Pons (tissue), 1 donor: ENCODE results near the gene C17orf50.
A peak's percentile ranks its signal among the peaks of the same experiment; 100 is the strongest.

Experiments used
- DNase-seq: peaks from one replicate; pipeline ENCODE4 v3.0.0-alpha.2; 2016; ENCODE audit warnings: low spot score

Gene C17orf50

GRCh38 chr17:35760587-35760986, at the start of gene C17orf50:
C17orf50 (plus strand) TSS chr17:35760887; CDS start chr17:35760942, 55 bp downstream.
- DNase-seq: no peak

- DNase-seq: no peak
These were observed 49.7 kb upstream of the C17orf50 start for GRCh38 chr17:35710950-35711349.

DNA sequence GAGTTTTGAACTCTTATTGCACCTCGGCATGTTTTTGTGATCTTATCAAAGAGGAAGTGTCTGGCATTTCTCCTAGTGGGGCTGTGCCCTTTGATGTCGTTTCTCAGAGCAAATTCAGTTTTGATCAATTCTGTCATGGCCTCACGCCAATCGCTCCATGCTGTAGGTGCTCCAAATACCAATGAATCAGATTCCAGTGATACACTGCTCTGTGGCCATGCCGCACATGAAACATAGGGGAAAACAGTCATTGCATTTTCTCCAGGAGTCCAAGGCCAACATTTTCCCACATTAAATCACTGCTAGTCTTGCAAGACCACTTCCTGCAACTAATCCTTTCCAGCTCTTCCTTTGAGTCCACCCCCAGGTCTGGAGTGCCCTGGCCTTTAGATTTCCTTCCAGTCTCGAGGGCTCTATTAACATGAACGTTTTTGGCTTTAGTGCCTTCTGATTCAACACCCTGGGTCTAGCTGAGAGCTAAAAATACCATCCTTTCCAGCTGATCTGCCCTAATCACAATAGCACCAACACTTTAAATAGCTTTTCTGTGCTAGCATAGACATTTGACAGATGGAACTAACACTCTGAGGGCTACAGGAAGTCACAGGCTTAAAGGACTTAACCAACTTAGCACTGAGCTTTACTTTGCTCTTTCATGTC, 47.5 kb upstream of the C17orf50 start:
- peak; percentile 15 for DNase-seq

- DNase-seq: no peak
These were observed 45.7 kb upstream of the C17orf50 start for GRCh38 chr17:35714988-35715387.

DNA sequence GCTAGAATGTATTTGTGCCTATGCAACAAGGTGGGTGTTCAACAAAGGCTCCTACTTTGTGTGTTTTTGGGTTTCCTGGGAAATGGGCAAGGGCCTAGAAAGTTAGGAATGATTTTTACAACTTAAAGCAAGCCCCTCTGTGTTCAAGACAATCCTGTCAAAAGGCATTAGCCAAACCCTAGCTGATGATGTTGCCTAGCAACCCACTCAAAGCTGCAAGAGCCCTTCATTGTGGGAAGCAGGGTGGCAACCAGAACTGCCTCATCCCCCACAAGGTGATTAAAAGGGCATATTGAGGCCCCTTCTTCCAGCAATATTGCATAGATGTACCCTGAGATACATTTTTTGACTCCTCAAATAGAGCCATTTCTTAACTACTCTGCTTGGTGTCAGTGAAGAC, 45.3 kb upstream of the C17orf50 start:
- no peak for DNase-seq

- no peak for DNase-seq
These were observed 44.5 kb upstream of the C17orf50 start for GRCh38 chr17:35716173-35716572.

DNA sequence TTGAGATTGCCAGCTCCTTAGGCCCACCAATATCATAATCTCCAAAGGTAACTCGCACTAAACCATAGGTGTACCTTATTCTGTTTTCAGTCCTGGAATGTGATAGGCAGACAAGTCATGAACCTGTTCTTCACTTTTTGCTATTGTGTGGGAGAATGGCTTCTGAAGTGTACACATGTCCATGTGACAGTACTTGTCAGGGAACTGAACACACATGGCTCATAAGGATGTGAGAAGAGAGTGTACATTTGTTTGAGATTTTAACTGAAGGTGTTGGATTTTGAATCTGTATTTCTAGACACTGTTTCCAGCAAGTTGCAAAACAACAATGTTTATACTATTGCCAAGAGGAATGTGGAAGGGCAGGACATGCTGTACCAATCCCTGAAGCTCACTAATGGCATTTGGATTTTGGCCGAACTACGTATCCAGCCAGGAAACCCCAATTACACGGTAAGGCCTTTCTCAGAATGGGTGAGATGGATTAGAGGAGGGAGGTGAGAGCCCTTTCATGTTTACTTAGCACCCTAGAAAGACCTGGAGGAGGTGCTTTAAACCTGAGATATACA, 43.7 kb upstream of the C17orf50 start:
- DNase-seq: no peak

DNA sequence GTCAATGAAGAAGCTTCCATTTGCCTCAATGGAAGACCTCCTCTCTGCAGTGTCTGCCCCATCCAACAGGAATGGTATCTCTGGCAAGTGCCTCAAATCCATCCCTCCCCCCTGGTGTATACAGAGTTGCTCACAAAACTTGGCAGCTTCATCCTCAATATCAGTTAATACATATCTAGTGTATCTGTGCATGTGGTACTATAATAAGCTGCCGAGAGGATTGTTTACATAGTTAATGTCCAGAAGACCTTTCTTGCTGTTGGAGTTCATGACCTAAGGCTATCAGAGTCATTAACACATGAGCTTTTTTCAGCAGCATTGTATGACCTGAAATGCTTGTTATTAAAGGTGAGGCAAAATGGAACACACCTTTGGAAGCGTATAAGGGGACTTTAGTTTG, 43.2 kb upstream of the C17orf50 start:
- no peak for DNase-seq

DNA sequence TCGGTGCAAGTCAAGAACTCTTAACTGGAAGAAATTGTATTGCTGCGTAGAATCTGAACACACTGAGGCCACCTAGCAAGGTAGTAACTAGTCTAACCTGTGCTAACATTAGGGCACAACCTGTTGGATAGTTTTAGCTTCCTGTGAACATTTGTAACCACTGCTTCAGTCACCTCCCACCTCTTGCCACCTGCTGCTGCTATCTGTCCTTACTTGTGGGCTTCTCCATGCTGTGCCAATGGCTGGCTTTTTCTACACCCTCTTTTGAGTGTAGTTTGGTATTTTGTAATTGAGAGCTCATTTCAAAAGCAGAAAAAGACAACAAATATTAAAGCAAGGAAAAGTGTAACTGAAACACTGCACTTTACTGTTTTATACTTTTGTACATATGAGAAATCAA, 37.0 kb upstream of the C17orf50 start:
- no peak for DNase-seq

- DNase-seq: no peak
These were observed 35.6 kb upstream of the C17orf50 start for GRCh38 chr17:35725058-35725457.

GRCh38 chr17:35725802-35726126, 34.9 kb upstream of the C17orf50 start:
- DNase-seq: no peak

DNA sequence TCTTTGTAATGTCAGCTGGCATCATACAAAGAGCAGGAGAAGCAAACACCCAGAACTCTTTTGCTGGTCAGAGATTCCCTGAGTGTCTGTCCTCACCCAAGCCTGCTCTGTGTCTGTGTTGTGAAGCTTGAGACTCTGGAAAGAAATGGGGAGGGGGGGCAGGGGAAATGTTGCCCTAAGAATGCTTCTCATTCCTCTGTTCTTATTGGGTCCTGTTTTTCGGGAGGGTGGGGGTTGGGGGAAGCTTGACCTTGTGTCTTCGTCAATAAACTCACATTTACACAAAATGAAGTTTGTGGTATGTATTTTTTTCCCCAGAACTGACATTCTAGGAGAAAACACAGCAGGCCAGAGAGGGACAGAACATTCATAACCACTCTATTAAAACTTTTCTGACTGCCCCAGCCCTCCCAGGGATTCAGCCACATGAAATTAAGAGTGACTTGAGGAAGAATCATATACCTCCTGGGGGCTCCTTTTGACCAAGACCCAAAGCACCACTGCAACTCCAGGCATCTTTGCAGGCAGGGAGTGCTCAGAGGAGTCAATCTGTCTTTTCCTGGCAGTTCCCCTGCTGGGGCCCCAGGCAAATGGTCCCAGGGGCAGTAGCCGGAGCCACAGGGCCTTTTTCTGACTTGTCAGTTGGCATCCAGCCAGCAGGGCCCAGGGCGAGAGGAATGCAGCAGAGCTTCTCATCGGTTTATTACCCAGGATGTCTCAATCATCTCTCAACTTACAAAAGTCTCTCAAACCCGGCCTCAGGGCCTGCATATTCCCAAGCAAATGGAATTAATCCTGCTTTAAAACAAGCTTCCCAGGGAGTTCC, 34.3 kb upstream of the C17orf50 start:
- DNase-seq: no peak

- DNase-seq: no peak
These were observed 33.7 kb upstream of the C17orf50 start for GRCh38 chr17:35726953-35727460.

GRCh38 chr17:35727635-35728034, 33.1 kb upstream of the C17orf50 start:
- no peak for DNase-seq

DNA sequence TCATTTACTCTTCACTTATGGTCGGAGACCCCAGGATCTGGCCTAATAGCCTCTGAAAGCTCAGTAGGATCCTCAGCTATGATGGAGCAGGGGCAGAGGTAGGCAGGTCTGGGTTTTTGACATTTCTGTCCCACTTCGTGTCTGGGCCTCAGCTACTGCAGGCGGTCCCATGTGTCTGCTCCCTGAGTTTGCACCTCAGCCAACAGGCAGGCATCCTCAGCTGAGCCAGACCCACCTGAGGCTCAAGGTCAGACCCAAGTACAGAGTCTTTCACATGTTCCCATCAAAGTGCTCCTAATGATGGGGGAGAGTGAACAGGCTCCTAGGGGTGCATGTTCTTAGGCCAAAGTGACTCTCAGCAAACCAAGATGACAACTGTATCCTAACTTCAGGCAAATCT, 32.1 kb upstream of the C17orf50 start:
- no peak for DNase-seq

DNA sequence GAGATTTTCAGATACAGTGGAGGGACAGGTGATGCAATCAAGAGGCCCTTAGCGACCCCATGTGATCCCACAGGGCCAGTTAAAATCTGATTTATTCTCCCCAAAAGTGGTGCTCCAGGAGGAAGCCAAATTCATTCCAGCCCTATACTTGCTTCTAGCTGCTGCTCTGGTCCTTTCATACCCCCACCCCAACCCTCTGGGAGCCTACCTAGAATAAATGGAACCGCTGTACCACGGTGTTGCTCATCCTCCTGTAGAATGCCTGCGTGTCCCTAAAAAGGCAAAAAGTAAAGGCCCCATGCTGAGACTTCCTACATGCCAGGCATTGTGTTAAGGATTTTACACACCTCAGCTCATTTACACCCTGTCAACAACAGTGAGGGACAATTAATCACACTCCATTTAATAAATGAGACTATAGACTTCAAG, 31.3 kb upstream of the C17orf50 start:
- no peak for DNase-seq

GRCh38 chr17:35730400-35731005, 30.2 kb upstream of the C17orf50 start:
- DNase-seq: no peak

GRCh38 chr17:35731239-35731916, 29.3 kb upstream of the C17orf50 start, which contains the start of gene RASL10B:
RASL10B (plus strand) TSS chr17:35731639; CDS start chr17:35735185, 3,546 bp downstream.
- DNase-seq: no peak

DNA sequence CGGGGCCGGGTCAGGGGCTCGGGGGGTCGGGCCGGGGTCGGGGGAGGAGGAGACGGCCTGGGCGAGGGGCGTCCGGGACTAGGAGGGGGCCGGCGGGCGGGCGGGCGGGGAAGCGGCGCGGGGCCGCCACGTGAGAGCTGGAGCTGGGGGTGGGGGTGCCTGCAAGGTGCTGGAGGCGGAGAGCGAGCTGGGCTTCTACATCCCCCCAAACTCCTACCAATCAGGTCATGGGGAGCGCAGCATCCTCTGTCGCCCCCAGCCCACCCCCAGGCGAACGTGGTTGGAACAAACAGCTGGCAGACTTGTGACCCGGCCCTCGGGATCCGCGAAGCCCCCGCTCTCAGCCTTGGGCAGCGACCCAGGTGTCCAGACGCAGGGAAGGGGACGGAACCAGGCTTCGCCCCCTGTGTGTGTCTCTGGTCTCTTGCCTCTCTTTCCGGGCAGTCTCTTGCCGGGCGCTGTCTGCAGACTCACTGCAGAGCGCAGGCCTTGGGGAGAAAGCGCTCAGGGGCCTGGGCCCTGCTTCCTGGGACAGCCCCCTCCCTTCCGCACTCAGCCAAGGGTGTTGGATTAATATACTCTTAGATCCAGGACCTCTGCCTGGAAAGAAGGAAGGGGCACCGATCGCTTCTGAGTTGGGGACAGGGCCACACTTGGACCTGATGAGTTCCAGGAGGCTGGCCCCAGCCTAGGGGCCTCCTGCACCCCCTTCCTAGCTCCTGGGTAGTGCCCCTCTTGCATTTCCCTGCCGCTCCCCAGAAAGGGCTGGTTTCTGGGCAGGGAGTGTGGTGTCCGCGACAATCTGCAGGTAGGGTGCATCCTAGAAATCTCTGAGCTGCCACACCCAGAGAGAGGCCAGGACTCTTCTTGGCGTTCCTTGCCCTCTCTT, 28.5 kb upstream of the C17orf50 start:
- DNase-seq: no peak

GRCh38 chr17:35732806-35733136, 27.9 kb upstream of the C17orf50 start:
- no peak for DNase-seq

DNA sequence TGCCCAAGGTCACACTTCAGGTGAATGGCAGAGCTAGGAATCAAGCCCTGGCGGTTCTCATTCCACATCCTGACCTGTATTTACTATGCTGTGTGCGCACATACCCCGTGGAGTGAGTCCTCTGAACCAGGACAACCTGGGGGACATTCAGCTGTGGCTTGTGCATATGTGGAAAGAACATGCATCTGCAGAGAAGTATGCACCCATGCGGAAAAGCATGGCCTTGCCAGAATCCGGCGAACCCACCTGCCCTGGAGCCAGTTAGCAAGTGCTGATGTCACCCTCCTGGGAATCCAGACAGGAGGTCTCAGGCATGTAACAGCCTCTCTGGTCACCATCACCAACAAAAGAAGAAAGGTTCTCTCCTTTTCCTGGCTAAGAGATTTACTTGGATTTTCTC, 27.3 kb upstream of the C17orf50 start:
- DNase-seq: no peak
